ENCODE data around the gene ANKRD36B.
"Not testable (repeated sequence)": the region's sequence is repeated elsewhere in the genome, so short reads cannot be mapped to it uniquely, and the experiment has no call there.

Gene ANKRD36B

DNA sequence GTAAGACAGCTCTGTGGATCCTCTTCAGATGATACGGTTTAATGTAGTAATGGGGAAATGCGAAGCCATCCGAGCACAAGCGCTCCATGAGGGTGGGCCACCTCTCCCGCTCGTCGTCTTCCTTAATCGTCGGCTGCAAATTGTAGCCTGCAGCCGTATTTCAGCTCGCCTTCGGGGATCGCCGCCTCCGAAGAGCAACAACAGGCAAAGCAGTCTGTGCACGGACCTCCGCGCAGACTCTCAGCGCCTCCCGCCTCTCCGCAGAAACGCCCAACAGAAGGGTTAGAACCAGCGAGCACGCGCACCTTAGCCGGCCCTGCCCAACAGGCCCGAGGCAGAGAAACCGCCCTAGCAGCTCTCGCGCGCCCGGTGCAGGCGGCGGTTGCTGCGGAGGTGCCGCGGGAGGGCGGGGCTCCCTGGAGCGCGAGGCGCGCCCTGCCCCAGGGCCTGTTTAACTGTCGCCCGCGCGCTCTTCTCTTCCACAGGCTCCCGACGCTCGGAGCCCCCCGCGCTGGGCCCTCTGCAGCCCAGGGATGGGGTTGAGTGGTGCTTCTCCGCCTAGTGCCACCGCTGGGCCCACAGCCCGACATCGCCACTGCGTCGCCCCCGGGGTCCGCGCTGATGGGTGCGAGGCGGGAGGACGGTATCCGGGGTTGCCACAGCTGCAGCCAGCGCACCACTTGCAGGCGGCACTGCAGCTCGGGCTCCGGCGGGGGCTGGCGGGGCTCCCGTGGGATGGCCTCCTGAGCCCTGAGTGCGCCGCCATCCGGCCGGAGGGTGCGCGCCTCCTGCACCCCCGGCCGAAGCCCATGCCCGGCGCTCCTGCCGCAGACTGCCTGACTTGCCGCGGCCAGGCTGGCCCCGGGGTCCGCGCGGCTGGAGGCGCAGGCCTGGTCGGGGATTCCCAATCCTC, at the start of gene ANKRD36B:
ANKRD36B (minus strand) TSS at position 280 of the 913 bp plus-strand sequence; CDS start at position 88, 192 bp downstream.
- peak; percentile 53 for DNase-seq (ENCODE audit: low read depth)

DNA sequence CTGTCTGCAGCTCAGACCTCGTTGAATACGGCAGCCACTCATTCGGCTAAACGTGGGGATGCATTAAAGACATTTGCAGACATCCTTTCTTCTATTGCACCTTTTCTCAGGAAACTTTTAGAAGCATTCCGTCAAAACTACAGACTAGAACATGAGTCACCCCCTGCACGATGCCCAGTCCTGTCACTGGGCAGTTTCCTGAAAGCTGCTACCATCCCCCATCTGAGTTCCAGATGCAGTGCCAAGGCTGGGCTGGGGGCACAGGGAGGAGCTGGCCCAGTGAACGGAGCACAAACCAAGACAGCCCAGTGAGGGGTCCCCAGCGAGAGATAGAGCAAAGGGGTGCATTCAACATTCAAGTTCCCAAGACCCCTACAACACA, 36.4 kb upstream of the ANKRD36B start:
- DNase-seq (ENCODE audit: low read depth) = not testable (repeated sequence)

DNA sequence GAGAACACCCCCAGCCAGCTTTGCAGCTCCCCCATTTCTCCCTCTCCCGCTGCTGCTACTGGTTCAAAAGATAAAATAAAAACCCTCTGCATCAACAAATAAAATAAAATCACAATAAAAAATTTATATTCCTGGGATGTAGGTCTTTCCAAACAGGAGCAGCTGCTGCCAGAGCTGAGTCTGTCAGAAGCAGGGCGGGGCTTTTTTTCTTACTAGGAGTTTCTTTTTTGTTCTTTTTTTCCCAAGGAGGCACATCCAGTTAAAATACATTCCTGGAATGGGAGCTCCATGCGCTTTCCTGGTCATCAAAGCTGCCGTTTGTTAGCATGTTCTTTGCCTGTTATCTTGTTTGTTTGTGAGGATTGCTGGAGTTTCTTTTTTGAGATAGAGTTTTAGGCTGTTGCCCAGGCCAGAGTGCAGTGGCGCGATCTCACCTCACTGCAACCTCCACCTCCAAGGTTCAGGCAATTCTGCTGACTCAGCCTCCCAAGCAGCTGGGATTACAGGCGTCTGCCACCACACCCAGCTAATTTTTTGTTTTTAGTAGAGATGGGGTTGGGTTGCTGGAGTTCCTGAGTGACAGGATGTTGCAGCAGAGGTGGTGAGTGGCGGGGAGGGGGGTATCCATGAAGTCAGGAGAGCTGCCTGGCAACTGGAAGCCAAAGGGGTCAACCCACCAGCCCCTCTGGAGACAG, 35.8 kb upstream of the ANKRD36B start:
- not testable (repeated sequence) for DNase-seq (ENCODE audit: low read depth)

DNA sequence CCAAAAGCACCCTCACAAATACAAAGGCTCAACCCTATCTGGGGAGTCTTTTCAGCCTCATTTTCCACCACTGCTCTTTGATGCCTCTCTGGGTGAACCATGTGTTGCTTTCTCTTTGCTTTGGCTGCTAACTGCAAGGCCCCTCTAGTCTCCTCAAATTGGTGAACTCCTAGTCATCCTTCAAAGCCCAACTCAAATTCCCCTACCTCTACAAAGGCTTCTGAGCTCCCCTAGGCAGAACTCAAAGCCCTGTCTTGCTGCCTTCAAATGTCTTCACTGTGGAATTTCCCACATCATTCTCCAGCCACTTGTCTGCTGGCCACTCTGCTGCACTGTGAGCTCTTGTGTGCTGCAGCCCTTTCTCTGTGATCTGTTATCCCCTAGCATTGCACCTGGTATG, 33.3 kb upstream of the ANKRD36B start:
- DNase-seq (ENCODE audit: low read depth) = not testable (repeated sequence)

DNA sequence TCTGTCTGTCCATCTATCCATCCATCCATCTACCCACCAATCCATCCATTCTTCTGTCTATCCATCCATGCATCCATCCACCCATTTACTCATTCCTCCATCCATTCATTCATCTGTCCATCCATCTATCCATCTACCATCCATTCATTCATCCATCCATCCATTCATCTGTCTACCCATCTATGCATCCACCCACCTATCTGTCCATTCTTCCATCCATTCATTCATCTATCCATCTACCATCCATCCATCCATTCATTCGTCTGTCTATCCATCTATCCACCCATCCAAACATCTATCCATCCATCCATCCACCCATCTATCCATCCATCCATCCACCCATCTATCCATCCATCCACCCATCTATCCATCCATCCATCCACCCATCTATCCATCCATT, 30.8 kb upstream of the ANKRD36B start:
- not testable (repeated sequence) for DNase-seq (ENCODE audit: low read depth)

DNA sequence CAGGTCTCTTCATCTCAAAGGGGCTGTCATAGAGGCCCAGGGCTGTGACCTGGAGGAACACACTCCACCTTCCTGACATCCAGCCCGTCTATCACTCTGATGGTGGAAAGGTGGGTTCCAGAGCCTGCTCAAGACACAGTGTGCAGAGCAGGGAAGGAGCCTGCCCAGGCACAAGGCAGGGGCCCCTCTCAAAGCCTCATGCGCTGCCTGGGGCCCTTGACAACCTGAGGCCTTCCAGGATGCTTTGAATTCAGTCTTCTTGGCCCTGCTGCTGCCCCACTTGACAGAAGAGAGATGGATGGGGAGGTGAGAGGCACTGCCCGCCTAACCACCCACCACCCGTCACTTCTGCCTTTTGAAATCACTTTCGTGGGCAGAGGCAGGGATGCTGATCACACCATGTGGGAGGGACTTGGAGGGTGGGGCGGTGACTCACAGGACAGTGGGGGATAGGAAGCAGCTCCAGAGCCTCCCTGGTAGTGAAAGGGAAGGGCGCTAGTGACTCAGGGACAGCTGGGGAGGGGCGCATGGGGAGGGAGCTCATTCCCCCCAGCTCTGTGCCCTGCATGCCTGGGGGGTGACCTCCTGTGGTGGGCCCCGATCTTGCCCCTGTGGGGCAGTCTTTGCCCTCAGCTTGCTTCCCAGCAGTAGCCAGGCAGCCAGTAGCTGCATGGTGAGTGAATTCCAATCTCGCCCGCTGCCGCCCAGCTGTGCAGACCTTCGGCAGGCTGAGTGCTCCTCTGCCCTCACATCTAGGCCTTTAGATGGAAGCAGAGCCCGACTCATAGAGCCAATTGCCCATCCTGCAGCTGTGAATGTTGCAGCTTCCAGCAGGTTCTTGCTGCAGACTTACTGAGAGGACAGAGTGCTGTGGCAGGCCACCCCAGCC, 29.5 kb upstream of the ANKRD36B start:
- not testable (repeated sequence) for DNase-seq (ENCODE audit: low read depth)

DNA sequence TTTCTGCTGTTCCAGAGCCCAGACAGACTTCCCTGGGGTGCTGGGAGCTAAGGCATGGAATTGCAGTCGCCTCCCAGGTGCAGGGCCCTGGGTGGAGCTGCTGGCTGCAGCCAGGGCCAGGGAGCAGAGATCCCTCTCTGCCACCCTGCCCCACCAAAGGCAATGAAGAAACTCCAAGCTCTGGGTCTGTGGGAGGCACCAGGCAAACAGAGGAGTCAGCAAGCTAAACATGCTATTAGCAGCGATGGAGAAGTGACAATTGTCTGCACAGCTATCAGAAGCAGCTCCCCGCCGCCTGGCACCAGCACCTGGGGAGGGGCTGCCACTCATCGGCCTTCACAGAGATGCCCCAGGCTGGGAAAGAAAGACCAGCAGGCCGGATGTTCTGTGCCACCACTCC, 28.2 kb upstream of the ANKRD36B start:
- no peak for DNase-seq (ENCODE audit: low read depth)

DNA sequence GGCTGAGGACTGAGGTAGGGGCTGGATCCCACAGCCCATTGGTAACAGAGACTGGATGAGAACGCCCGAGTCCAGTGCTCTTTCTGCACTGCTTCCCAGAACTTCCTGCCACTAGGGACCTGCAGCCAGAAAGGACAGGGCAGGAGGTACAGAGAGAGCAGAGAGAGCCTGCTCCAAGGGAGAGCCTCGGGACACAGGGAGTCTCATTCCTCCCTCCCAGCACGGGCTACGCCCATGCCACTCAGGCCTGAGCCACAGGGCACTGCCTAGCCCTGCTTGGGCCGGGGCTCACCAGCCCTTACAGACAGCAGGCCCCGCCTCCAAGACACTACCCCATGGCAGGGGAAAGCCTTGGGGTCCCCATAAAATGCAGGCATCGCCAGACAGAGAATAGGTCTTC, 26.1 kb upstream of the ANKRD36B start:
- DNase-seq (ENCODE audit: low read depth) = not testable (repeated sequence)

DNA sequence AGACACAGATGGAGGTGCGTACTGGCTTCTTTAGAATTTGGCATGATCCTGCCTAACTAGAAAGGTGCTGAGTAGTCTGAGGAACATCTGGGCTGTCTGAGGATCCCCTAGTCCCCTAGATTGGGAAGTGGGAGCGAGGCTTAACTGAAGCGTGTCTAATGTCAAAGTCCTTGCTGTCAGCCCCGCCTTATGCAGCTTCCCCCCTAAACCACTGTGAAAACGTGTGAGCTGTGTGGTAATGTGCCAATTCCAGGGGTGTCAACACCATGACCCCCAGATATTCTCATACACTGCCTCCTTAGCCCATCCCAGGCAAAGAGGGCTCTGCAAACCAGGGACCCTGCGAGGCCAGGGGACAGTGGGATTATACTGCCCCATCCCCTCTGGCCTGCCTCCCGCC, 22.2 kb upstream of the ANKRD36B start:
- DNase-seq (ENCODE audit: low read depth) = not testable (repeated sequence)

DNA sequence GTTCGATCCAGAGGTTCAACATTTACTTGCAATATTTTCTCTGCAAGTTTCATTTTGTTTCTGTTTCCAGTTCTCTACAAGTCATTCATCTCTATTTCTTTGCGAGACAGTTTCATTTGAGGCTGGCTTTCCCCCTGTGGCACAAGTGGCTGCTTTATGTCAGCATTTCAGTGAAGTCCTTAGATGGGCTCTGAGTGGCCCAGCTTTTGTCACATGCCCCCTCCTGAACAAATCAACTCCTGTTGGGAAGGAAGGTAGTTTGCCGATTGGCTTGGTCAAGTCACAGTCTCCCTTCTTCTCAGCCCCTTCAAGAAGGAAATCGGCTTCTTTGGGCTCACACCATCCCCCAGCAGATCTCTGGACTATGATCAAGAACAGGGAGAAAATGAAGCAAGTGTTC, 19.1 kb upstream of the ANKRD36B start:
- DNase-seq (ENCODE audit: low read depth) = not testable (repeated sequence)

DNA sequence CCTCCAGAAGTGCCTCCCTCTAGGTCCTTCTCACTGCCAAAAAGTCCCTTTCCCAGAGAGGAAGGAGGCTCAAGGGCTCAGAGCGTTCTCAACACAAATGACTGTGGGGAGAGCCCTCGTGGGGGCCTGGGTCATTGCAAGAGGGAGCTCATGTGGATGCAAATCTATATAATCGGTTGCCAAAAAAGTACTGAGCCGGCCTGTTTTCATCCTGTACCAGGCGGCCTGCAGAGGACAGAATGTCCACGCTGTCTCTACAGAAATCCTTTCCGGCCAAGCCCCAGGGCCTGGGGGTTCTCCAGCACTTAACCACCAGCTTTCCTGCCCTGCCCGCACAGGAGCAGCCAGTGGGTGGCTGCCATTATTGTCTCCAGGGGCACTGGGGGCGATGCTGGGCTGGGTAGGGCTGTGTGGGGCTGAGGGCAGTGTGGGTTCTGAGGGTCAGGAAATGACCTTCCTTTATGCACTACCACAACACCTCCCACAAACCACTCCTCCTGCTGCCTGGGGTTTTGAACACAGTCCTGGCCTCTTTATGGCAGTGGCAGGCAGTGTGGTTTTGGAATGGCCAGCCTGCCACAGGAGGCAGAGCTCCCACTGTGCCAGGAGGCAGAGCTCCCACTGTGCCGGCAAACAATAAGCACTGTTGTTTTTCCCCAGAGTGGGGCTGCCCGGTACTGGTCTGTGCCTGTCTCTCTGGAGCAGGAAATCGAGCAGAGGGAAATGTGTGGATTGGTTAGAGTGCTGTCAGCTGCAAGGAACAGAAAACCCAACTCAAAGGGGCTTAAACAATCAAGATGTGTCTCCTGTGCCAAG, 16.1 kb upstream of the ANKRD36B start:
- DNase-seq (ENCODE audit: low read depth) = not testable (repeated sequence)

DNA sequence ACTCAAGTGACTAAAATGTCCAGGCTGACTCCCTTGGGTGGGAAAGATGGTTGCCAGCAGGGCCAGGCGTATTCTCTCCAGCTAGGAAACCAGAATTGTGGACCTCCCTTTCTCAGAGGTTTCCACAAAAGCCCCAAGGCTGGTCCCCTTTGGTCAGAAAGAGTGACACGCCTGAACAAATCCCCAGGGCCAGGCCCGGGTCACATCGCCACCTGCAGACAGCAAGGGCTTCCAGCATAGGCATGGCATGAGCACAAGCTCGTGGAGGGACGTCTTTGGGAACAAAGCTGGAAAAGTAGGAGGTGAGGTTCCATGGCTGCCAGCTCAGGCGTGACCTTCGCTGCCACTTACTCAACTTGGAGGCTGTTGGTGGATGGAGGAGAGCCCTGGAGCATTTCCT, 15.4 kb upstream of the ANKRD36B start:
- not testable (repeated sequence) for DNase-seq (ENCODE audit: low read depth)

DNA sequence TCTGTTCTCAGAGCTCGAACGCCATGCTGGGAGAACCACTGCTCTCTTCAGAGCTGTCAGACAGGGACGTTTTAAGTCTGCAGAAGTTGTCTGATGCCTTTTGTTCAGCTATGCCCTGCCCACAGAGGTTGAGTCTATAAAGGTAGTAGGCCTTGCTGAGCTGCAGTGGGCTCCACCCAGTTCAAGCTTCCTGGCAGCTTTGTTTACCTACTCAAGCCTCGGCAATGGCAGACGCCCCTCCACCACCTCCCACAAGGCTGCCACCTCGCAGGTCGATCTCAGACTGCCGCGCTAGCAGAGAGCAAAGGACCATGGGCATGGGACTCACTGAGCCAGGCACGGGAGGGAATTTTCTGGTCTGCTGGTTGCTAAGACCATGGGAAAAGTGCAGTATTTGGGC, 11.9 kb upstream of the ANKRD36B start:
- not testable (repeated sequence) for DNase-seq (ENCODE audit: low read depth)

DNA sequence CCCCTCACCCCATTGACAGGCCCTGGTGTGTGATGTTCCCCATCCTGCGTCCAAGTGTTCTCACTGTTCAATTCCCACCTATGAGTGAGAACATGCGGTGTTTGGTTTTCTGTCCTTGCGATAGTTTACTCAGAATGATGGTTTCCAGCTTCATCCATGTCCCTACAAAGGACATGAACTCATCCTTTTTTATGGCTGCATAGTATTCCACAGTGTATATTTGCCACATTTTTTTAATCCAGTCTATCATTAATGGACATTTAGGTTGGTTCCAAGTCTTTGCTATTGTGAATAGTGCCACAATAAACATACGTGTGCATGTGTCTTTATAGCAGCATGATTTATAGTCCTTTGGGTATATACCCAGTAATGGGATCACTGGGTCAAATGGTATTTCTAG, 6.5 kb upstream of the ANKRD36B start:
- DNase-seq (ENCODE audit: low read depth) = not testable (repeated sequence)

DNA sequence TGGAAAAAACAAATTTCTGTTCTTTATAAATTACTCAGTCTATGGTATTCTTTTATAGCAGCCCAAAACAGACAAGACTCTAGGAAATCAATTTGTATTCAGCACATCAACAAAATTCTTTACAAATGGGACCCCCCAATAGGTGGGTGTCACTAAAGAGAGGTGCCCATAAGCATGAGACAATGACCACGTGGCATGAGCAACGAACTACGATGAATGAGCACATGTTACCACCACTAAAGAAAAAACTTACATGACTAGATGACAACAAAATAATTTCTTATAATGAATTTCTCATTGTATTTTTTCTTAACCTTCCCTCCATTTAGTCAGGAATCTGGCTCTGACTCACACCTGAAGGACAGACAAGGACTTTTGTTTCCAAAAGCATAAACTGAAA, 3.8 kb upstream of the ANKRD36B start:
- not testable (repeated sequence) for DNase-seq (ENCODE audit: low read depth)

DNA sequence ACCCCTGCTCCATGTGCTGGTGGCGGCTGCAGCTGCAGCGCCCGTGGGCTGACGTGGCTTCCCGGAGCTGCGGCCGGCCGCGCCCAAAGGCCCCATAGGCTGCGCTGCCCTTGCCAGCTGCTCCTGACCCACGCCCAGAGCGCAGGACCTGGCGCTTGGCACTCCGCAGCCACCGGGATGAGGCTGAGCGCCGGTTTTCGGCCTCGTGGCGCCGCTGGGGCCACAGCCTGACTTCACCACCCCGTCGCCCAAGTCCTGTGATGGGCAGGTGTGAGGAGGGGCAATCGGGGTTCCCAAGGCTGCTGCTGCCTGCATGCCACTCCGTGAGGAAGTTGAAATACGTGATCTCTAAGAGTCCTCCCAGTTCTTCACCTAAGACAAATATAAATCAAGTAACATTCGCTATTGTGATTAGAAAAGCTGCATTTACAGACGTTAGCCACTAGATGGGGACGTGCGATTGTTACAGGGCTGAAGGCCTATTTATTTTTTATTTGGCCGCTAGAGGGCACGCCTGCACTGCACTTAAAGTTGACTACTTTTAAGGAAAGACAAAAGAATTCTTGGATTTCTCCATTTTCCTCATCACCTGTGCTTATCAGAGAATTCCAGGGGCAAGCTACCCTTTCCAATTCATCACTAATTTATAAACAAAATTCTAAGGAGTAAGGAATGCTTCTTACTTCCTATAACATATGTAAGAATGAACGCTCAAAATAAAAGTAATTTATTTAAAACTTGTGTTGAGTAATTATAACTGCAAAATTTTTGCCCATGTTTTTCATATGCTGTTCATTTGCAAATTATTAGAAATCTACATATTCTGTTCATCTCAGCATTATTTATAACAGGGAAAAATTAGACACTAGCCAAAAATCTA, 1.1 kb upstream of the ANKRD36B start:
- DNase-seq (ENCODE audit: low read depth) = peak; percentile 76

DNA sequence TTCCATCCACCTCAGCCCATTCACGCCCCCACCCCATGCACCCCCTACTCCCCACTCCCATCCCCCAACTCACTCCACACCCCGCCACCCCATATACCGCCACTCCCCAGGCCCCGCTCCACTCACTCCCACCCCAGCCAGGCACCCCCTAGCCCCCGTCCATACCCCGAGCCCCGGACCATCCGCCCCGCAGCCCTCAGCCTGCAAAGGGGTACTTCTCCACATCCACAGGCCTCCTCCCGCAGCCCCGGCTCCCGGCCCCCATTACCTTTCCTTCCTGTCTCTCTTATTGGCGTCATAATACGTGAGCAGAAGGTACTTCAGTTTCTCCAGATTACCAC, 450 bp downstream of the ANKRD36B start:
- DNase-seq (ENCODE audit: low read depth) = not testable (repeated sequence)

DNA sequence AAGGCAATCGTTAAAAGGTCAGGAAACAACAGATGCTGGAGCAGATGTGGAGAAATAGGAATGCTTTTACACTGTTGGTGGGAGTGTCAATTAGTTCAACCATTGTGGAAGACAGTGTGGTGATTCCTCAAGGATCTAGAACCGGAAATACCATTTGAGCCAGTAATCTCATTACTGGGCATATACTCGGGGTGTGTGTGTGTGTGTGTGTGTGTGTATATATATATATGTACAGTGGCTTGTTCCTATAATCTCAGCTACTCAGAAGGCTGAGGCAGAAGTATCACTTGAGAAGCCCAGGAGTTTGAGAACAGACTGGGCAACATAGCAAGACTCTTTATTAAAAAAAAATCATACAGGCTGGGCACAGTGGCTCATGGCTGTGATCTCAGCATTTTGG, 24.0 kb downstream of the ANKRD36B start:
- DNase-seq (ENCODE audit: low read depth) = peak; percentile 15

DNA sequence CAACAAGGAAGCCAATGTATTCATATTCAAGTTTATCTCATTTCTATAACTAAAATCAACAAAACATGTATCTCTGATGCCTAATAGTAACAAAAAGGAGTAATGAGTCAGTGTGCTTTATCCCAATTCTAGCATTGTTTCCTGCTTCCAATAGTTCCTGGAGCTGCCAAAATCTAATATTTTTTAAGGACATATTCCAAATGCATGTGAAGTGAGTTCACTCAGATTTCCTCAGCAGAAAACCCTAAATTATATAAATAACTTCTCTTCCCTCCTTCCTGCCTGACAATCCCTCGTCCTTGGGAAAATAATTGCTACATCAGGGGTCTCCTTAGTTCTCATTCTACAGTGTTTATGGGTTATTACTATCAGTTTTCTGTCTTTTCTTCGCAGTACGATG, 37.3 kb downstream of the ANKRD36B start:
- not testable (repeated sequence) for DNase-seq (ENCODE audit: low read depth)

DNA sequence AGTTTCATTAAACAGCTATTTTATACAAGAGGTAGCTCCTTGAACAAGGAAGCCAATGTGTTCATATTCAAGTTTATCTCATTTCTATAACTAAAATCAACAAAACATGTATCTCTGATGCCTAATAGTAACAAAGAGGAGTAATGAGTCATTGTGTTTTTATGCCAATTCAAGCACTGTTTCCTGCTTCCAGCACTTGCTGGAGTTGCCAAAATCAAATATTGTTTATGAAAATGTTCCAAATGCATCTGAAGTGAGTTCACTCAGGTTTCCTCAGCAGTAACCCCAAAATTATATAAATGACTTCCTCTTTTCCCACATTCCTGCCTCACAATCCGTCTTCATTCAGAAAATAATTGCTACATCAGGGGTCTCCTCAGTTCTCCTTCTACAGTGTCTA, 39.2 kb downstream of the ANKRD36B start:
- peak; percentile 28 for DNase-seq (ENCODE audit: low read depth)
